Measurements from ENCODE around the gene PLXNA2.

DNA sequence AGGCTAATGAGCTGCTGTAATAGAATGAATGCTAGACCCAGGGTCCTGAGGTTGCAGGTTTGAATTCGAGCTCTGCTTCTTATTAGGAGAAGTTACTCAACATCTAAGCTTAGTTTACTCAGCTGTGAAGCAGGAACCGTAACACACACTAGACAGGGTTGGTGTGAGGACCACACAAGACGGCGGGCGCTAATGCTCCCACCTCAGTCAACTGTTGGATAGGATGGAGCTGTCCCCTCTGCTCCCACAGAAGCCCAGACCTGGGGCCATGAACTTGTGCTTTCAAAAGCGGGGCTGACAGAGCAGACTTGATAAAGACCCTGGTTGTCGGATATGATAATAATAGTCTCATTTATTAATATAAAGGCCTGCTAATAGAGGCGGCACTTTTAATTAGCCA is 234.9 kb downstream of the PLXNA2 start:
- TF ChIP-seq, protein P1, sequence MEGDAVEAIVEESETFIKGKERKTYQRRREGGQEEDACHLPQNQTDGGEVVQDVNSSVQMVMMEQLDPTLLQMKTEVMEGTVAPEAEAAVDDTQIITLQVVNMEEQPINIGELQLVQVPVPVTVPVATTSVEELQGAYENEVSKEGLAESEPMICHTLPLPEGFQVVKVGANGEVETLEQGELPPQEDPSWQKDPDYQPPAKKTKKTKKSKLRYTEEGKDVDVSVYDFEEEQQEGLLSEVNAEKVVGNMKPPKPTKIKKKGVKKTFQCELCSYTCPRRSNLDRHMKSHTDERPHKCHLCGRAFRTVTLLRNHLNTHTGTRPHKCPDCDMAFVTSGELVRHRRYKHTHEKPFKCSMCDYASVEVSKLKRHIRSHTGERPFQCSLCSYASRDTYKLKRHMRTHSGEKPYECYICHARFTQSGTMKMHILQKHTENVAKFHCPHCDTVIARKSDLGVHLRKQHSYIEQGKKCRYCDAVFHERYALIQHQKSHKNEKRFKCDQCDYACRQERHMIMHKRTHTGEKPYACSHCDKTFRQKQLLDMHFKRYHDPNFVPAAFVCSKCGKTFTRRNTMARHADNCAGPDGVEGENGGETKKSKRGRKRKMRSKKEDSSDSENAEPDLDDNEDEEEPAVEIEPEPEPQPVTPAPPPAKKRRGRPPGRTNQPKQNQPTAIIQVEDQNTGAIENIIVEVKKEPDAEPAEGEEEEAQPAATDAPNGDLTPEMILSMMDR (IDR thresholded peaks at IDR 0.05) = no peak
- TF ChIP-seq POLR2A (IDR thresholded peaks at IDR 0.05) = no peak
